Nephron progenitor cell (in vitro differentiated cells): Measurements from ENCODE around the gene GAD2.
A peak's percentile ranks its signal among the peaks of the same experiment; 100 is the strongest.

Experiments used
- DNase-seq: peaks from one replicate; pipeline ENCODE4 v3.0.0; 2021
- H3K27ac Mint-ChIP-seq: 2 replicates; pipeline ENCODE4 v1.8.0; 2021; ENCODE audit warnings: mild to moderate bottlenecking, moderate library complexity, mixed read lengths
- H3K27me3 Mint-ChIP-seq: 2 replicates; pipeline ENCODE4 v1.8.0; 2021; ENCODE audit warnings: mild to moderate bottlenecking, low read depth, mixed read lengths; ENCODE audit not compliant: poor library complexity
- H3K36me3 Mint-ChIP-seq: 2 replicates; pipeline ENCODE4 v1.8.0; 2021; ENCODE audit warnings: low read depth, mixed read lengths
- H3K4me1 Mint-ChIP-seq: 2 replicates; pipeline ENCODE4 v1.8.0; 2021; ENCODE audit warnings: mixed read lengths
- H3K4me3 Mint-ChIP-seq: 2 replicates; pipeline ENCODE4 v1.8.0; 2021; ENCODE audit warnings: mild to moderate bottlenecking, moderate library complexity, mixed read lengths
- H3K9me3 Mint-ChIP-seq: 2 replicates; pipeline ENCODE4 v1.8.0; 2021; ENCODE audit warnings: mild to moderate bottlenecking, moderate library complexity, mixed read lengths
- CTCF ChIP-seq: fragments of 200-600 bp; sonication (generic); IDR thresholded peaks from 2 replicates; pipeline ENCODE4 v1.5.0; 2021; ENCODE audit warnings: antibody characterized with exemption

The GAD2 gene

DNA sequence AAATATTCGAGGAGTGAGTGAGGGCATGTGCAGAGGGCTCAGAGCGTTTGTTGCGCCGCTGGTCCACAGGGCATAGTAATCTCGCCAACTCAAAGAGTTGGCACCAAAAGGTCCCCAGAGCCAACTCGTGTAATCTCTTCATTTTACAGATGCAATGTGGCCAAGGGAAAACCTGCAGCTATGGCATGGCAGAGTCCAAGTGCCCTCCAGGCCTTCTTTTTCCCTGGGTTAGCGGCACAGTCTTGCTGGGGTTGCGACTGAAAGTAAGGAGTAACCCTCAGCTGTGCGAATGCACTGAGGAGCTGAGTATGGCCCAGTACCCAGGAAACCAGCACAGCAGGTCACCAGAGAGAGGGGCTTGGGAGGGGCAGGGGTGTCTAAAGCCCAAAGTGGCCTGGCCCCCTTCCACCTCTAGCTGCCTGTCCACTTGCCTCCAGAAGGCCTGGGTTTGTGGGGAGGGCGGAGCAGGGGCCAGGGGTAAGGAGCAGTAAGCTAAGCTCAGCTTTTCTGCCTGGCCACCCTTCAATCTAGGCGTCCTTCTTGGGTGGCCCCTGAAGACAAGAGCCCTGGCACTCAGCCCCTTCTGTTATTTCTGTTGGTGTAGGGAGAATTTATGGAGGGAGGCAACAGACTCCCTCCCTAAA is 3.3 kb upstream of the GAD2 start:
- Mint-ChIP-seq H3K4me1 (peaks cover 36% of the 10 kb centered on the region), H3K27ac (no peak overlapping the region), H3K36me3 (no peaks in the 10 kb centered on the region), H3K9me3 (peaks cover 3% of the 10 kb centered on the region), H3K27me3 (no peaks in the 10 kb centered on the region), H3K4me3 (no peak overlapping the region)
- DNase-seq: no peak
- no peak for TF ChIP-seq CTCF

DNA sequence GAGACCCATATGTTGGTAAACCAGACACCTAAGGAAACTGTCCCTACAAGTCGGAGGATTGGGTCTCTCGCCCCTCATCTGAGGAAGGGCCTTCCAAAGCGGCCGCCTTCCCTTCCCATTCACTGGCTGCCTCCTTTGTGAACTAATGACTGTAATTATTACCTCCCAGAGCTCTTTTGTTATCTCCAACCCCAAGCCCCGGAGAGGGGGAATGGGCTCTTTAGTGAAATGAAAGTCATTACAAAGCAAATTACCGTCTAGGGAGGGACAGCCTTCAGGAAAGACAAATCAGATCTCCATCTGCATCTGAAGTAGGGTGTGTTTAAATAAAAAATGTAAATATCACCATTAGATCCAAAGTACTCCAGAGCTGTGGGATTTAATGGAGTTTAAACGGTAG is 2.6 kb upstream of the GAD2 start:
- no peak for DNase-seq
- no peaks in the 10 kb centered on the region for H3K36me3 Mint-ChIP-seq
- H3K27ac Mint-ChIP-seq: no peak overlapping the region
- H3K4me3 Mint-ChIP-seq: no peak overlapping the region
- peaks cover 40% of the 10 kb centered on the region for H3K4me1 Mint-ChIP-seq
- TF ChIP-seq CTCF: no peak
- H3K9me3 Mint-ChIP-seq: peaks cover 3% of the 10 kb centered on the region
- no peaks in the 10 kb centered on the region for H3K27me3 Mint-ChIP-seq

GRCh38 chr10:26214551-26215395 is 1.8 kb upstream of the GAD2 start:
- Mint-ChIP-seq H3K4me1 (peaks cover 40% of the 10 kb centered on the region), H3K4me3 (peak overlapping the region; percentile 80), H3K9me3 (peaks cover 3% of the 10 kb centered on the region), H3K36me3 (no peaks in the 10 kb centered on the region), H3K27ac (no peak overlapping the region), H3K27me3 (no peaks in the 10 kb centered on the region)
- DNase-seq: peak; percentile 22
- TF ChIP-seq CTCF: no peak

- Mint-ChIP-seq H3K27ac (no peak overlapping the region), H3K4me1 (peaks cover 40% of the 10 kb centered on the region), H3K9me3 (peaks cover 3% of the 10 kb centered on the region), H3K36me3 (no peaks in the 10 kb centered on the region), H3K27me3 (no peaks in the 10 kb centered on the region), H3K4me3 (peak overlapping the region; percentile 80)
- DNase-seq: peak; percentile 29
- TF ChIP-seq CTCF: no peak
Observed at GRCh38 chr10:26215396-26215934, 1.1 kb upstream of the GAD2 start.

DNA sequence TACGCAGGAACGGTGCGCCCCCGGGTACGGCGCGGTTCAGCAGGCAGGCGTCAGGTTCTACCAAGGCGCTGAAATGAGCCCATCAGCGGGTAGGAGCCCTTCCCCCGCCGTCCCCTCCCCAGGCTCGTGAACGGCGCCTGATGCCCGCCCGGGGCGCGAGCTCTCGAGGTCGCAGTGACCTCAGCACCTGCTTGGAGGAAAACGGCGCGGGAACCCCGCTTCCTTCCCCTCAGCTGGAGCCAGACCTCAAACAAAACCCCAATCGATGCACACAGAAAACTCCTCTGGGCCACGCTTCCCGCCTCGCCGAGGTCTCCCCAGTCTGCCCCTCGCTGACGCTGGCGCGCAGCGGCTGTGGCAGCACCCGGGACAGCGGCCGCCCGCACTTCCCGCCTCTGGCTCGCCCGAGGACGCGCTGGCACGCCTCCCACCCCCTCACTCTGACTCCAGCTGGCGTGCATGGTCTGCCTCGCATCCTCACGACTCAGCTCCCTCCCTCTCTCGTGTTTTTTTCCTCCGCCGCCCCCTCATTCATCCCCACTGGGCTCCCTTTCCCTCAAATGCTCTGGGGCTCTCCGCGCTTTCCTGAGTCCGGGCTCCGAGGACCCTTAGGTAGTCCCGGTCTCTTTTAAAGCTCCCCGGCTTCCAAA is 514 bp upstream of the GAD2 start:
- H3K27me3 Mint-ChIP-seq: no peaks in the 10 kb centered on the region
- H3K27ac Mint-ChIP-seq: no peak overlapping the region
- peak; percentile 79 for DNase-seq

More for the DNA sequence above, 514 bp upstream of the GAD2 start:
- H3K36me3 Mint-ChIP-seq: no peaks in the 10 kb centered on the region
- peak overlapping the region; percentile 80 for H3K4me3 Mint-ChIP-seq
- H3K4me1 Mint-ChIP-seq: peaks cover 40% of the 10 kb centered on the region
- TF ChIP-seq CTCF: no peak
- H3K9me3 Mint-ChIP-seq: peaks cover 3% of the 10 kb centered on the region
